HG03439 (cell line): ENCODE measurements around the gene RNF4.
"Not testable (repeated sequence)": the region's sequence is repeated elsewhere in the genome, so short reads cannot be mapped to it uniquely, and the experiment has no call there.

Experiments
- ATAC-seq: cut with Tn5 transposase; IDR thresholded peaks from one replicate; pipeline ENCODE4 v1.9.1; 2021; ENCODE audit warnings: mild to moderate bottlenecking, moderate library complexity; ENCODE audit not compliant: unreplicated experiment

The RNF4 gene

GRCh38 chr4:2457481-2458295 is 11.2 kb upstream of the RNF4 start:
- no peak for ATAC-seq

- no peak for ATAC-seq
Observed at GRCh38 chr4:2458546-2459491, 10.1 kb upstream of the RNF4 start.

GRCh38 chr4:2459589-2460349 is 9.1 kb upstream of the RNF4 start:
- no peak for ATAC-seq

- no peak for ATAC-seq
Observed at GRCh38 chr4:2461246-2461960, 7.5 kb upstream of the RNF4 start.

GRCh38 chr4:2462218-2462991 is 6.5 kb upstream of the RNF4 start:
- peak; percentile 53 for ATAC-seq

- ATAC-seq, result no peak
Observed at GRCh38 chr4:2462992-2463762, 5.7 kb upstream of the RNF4 start.

GRCh38 chr4:2465032-2465431 is 3.9 kb upstream of the RNF4 start:
- no peak for ATAC-seq

- not testable (repeated sequence) for ATAC-seq
Observed at GRCh38 chr4:2465544-2465943, 3.4 kb upstream of the RNF4 start.

GRCh38 chr4:2469192-2469984 is 482 bp downstream of the RNF4 start:
- ATAC-seq, result peak; percentile 45

GRCh38 chr4:2470791-2471190 is 1.9 kb downstream of the RNF4 start:
- no peak for ATAC-seq

GRCh38 chr4:2472187-2472586 is 3.3 kb downstream of the RNF4 start:
- ATAC-seq, result no peak

- no peak for ATAC-seq
Observed at GRCh38 chr4:2478229-2478628, 9.3 kb downstream of the RNF4 start.

GRCh38 chr4:2480649-2481048 is 11.7 kb downstream of the RNF4 start:
- ATAC-seq, result no peak

- no peak for ATAC-seq
Observed at GRCh38 chr4:2482192-2482591, 13.3 kb downstream of the RNF4 start.

- ATAC-seq, result peak; percentile 34
Observed at GRCh38 chr4:2482693-2483092, 13.8 kb downstream of the RNF4 start.

- no peak for ATAC-seq
Observed at GRCh38 chr4:2483237-2483636, 14.3 kb downstream of the RNF4 start.

GRCh38 chr4:2484185-2484584 is 15.3 kb downstream of the RNF4 start:
- no peak for ATAC-seq

- ATAC-seq, result peak; percentile 65
Observed at GRCh38 chr4:2484993-2485392, 16.1 kb downstream of the RNF4 start.
